GM13976 (cell line): ENCODE data around the gene TAC3.

ENCODE experiments used
- DNase-seq: peaks from one replicate; pipeline ENCODE4 v3.0.0; 2012; ENCODE audit warnings: low spot score
- CTCF ChIP-seq: IDR thresholded peaks from 2 replicates; pipeline ENCODE4 v1.5.1; 2012; ENCODE audit warnings: borderline replicate concordance, mild to moderate bottlenecking; ENCODE audit not compliant: insufficient read depth; ENCODE audit errors: extremely low read depth, missing control alignments, control extremely low read depth
- in situ Hi-C: fragments of 300-500 bp; cut with MboI; formaldehyde crosslinking; loops from one replicate; pipeline ENCODE4 v1.12.0; 2022; ENCODE audit warnings: low sequenced_read_pairs, mixed read lengths, inconsistent platforms; ENCODE audit not compliant: unreplicated experiment

Gene TAC3

GRCh38 chr12:57046086-57046791, 29.9 kb upstream of the TAC3 start:
- no peak for DNase-seq
- in situ Hi-C loops, result no loop called here

GRCh38 chr12:57044889-57045288, 28.6 kb upstream of the TAC3 start:
- no peak for TF ChIP-seq CTCF
- DNase-seq, result no peak

More at GRCh38 chr12:57046086-57046791, 29.9 kb upstream of the TAC3 start:
- no peak for TF ChIP-seq CTCF

GRCh38 chr12:57044468-57044867, 28.1 kb upstream of the TAC3 start:
- in situ Hi-C loops, result no loop called here
- no peak for DNase-seq
- no peak for TF ChIP-seq CTCF

More at GRCh38 chr12:57044889-57045288, 28.6 kb upstream of the TAC3 start:
- in situ Hi-C loops, result no loop called here

GRCh38 chr12:57042695-57043094, 26.4 kb upstream of the TAC3 start:
- no peak for DNase-seq
- in situ Hi-C loops, result no loop called here
- TF ChIP-seq CTCF, result no peak

- no peak for TF ChIP-seq CTCF
Observed at GRCh38 chr12:57040750-57041149, 24.4 kb upstream of the TAC3 start.

GRCh38 chr12:57040211-57040610, 23.9 kb upstream of the TAC3 start:
- DNase-seq, result no peak
- in situ Hi-C loops, result no loop called here

More at GRCh38 chr12:57040750-57041149, 24.4 kb upstream of the TAC3 start:
- in situ Hi-C loops, result no loop called here
- no peak for DNase-seq

More at GRCh38 chr12:57040211-57040610, 23.9 kb upstream of the TAC3 start:
- no peak for TF ChIP-seq CTCF
